Measurements from ENCODE around the gene CACNA1F. TPM values are rescaled to one million over a fixed set of nuclear protein-coding genes. Genes with fewer than 3 reads are reported as not detected.

CACNA1F gene
- total and polyA plus RNA-seq, 10 of the 15 experiments (the other 5 are each of a cell fraction or from before 2014, with no cell fraction given), result 0.01 to 0.32 (median 0.05) TPM; not detected in 5

- 13% methylated on average over 2 of the region's 2 CpGs for WGBS (ENCODE audit: insufficient coverage, insufficient replicate concordance, low lambda C conversion rate, missing lambda C conversion rate)
- Histone ChIP-seq H3K27ac (ENCODE audit: control insufficient read depth, insufficient read depth) (no peak overlapping the region), H2AFZ (ENCODE audit: control insufficient read depth, low read depth, low read length) (no peak overlapping the region), H3K9ac (ENCODE audit: control insufficient read depth, insufficient read depth, low read length) (no peak overlapping the region), H3K9me3 (replicated peaks; ENCODE audit: control insufficient read depth, insufficient read depth, low read length) (no peaks in the 10 kb centered on the region; the same call in 2 of the 3 replicates), H3K27me3 (replicated peaks in 1 of 2; ENCODE audit: control insufficient read depth in 2 of 2, insufficient read depth in 2 of 2, low read length in 1 of 2) (no peaks in the 10 kb centered on the region), H3K36me3 (ENCODE audit: control insufficient read depth in 2 of 2, insufficient read depth in 2 of 2, low read length in 1 of 2) (no peaks in the 10 kb centered on the region), H3K4me2 (ENCODE audit: control insufficient read depth, insufficient read depth) (no peak overlapping the region), H3K4me3 (no peak overlapping the region), H3K4me1 (ENCODE audit: control insufficient read depth, insufficient read depth, low read length) (peaks cover 5% of the 10 kb centered on the region), H3K79me2 (ENCODE audit: control insufficient read depth, insufficient read depth, low read length) (peaks cover 3% of the 10 kb centered on the region; the same call in 1 of the 2 replicates), H4K20me1 (ENCODE audit: control insufficient read depth, insufficient read depth) (no peaks in the 10 kb centered on the region)
- no TSS peak for BruUV-seq (replicated peaks)
- TF ChIP-seq KDM1A (IDR thresholded peaks at IDR 0.05; ENCODE audit: borderline replicate concordance), result no peak
- TF ChIP-seq REST (IDR thresholded peaks at IDR 0.05; ENCODE audit: low read depth, low read length), result no peak
- no peak for TF ChIP-seq SIN3A (IDR thresholded peaks at IDR 0.05; ENCODE audit: low read depth, low read length)
- no peak for TF ChIP-seq LARP7 (IDR thresholded peaks at IDR 0.05)
- TF ChIP-seq USF2 (IDR thresholded peaks at IDR 0.05; ENCODE audit: borderline replicate concordance, low read depth, low read length), result no peak
- intact Hi-C loops (cut with micrococcal nuclease; ENCODE audit: unreplicated experiment), result no loop called here
- ATAC-seq, result no peak
- FAIRE-seq, result no peak
- ChIA-PET POLR2A (no interaction called here), SMC1A (ENCODE audit: uncharacterized antibody, unreplicated experiment) (no interaction called here), RAD21 (ENCODE audit: unreplicated experiment) (no interaction called here), CTCF (interaction anchor here (1.1 kb wide), 1 partner anchor 40 kb away, joined by 3 read pairs; no protein-coding TSS in a partner anchor)
- in situ Hi-C loops (cut with MboI), result no loop called here
- DNase-seq (ENCODE audit: low read depth, low spot score), result no peak
Observed at GRCh38 chrX:49232525-49232924, 615 bp downstream of the CACNA1F start.

Data from GM12878 (cell line).